Activated CD4-positive, alpha-beta T cell treated with anti-CD3 and anti-CD28 coated beads for 1 hour (primary cell): Measurements from ENCODE around the gene RAB20.
"Not testable (repeated sequence)": the region's sequence is repeated elsewhere in the genome, so short reads cannot be mapped to it uniquely, and the experiment has no call there.

ENCODE experiments used
- DNase-seq: peaks from one replicate; pipeline ENCODE4 v3.0.0-alpha.2; 2020

The RAB20 gene

GRCh38 chr13:110552767-110553166, 8.8 kb downstream of the RAB20 start:
- DNase-seq, result no peak

DNA sequence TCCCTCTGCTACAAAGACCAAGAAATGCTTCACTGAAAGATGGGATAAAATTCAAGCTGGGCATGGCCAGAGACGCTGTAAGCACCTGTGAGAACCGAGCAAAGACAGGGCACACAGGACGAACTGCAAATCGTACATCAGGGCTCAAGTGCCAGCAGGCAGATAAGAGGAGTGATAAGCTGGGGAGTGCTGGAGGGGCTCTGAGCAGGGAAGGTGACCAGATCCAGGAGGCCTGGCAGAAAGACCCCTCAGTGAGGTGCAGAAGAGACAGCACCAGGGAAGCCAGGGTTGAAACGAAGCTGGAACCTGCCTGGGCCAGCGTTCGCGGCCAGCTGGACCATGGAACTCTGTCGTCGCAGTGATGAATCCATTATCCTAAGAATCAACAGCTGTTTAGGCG, 10.2 kb downstream of the RAB20 start:
- no peak for DNase-seq

- DNase-seq, result no peak
Measured at GRCh38 chr13:110549795-110550160, 11.7 kb downstream of the RAB20 start.

DNA sequence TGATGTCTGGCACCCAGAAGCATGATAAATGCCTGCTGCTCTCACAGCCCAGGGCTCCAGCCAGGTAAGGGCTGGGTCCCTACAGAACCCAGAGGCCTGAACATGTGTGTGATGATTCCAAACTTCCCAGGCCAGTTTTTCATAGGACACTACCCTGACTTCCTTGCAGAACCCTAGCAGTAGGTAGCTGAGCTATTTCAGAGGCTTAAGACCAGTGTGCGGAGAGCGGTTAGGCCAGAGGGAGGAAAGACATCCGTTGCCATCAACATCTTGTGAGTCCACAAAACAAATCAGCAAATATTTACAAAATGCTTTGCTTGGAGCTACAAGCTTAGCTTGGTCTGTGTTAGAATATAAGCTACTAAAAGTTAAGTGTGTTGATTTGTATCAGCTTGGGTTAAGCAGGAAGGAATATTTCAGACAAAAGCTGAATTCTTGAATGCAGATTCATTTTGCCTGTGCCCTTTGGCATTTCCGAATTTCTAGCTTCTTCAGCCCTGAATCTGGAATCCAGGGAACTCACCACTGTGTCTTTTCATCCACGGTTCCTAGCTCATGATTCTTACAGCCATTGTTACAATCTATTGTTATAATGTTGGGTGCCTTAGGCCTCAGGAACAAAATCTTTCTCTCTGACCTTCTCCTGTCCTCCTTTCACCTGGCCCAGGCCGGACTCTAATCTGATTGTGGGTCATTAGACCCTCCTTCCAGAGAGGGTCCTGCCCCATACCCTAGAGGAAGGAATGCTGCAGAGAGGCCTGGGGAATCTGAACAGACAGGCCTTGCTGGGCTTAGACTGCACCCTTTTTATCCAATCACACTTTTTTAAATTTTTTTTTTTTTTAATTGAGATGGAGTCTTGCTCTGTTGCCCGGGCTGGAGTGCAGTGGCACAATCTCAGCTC, 12.4 kb downstream of the RAB20 start:
- DNase-seq, result no peak

- DNase-seq, result no peak
Measured at GRCh38 chr13:110546926-110547325, 14.6 kb downstream of the RAB20 start.

- DNase-seq, result no peak
Measured at GRCh38 chr13:110546378-110546777, 15.1 kb downstream of the RAB20 start.

DNA sequence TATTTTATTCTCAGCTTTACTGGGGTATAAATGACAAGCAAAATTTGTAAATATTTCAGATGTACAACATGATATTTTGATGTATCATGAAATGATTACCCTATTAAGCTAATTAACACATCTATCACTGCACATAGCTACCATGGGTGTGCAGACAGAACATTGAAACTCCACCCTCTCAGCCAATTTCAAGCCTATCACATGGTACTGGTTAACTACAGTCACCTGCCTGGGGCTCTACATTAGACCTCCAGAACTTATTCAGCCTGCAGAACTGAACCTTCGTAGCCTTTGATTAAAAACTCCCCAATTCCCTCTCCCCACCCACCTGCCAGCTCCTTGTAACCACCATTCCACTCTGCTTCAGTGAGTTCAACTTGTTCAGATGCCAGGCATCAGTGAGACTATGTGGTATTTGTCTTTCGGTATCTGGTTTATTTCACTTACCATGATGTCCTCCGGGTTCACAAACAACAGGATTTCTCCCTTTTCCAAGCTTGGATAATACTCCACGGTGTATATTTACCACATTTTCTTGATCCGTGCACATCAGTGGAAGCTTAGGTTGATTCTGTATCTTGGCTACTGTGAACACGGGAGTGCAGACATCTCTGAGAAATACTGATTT, 19.2 kb downstream of the RAB20 start:
- DNase-seq, result no peak

GRCh38 chr13:110541526-110541920, 20.0 kb downstream of the RAB20 start:
- DNase-seq, result no peak

GRCh38 chr13:110540871-110541525, 20.5 kb downstream of the RAB20 start:
- DNase-seq, result no peak

- DNase-seq, result no peak
Measured at GRCh38 chr13:110539894-110540293, 21.6 kb downstream of the RAB20 start.

DNA sequence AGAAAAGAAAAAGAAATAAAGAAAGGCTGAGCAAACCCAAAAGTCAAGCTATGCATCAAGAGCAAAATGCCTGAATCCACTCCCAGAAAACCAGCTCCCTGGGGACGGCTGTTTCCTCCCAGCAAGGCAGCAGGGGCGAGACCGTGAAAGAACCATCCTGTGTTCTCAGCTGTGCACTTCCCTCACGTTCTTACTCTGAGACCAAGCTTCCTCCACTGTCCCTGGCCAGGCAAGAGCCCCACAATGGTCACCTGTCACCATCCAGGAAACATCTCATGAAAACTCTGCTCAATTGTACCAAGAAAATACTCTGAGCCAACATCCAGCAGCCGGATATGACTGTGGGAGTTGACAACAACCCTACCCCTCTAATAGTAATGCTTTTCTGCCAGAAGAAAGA, 22.9 kb downstream of the RAB20 start:
- no peak for DNase-seq

- no peak for DNase-seq
Measured at GRCh38 chr13:110536006-110536693, 25.4 kb downstream of the RAB20 start.

DNA sequence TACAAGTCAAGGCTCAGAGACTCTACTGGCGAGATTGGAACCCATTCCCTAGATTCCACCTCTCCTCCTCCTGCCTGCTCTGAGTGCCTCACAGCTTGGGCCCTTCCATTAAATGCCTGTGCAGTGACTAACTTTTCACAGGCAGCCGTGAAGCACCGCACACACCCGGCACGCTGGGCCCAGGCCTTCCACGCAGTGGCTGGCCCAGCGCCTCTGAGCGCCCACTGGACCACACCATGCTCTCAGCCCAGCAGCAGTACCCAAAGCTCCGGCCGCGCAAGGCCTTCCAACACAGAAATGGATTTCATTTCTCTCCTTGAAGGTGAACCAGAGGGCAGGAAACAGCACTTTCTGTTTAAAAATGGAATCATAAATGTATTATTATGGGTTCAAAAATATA, 26.0 kb downstream of the RAB20 start:
- DNase-seq, result no peak

DNA sequence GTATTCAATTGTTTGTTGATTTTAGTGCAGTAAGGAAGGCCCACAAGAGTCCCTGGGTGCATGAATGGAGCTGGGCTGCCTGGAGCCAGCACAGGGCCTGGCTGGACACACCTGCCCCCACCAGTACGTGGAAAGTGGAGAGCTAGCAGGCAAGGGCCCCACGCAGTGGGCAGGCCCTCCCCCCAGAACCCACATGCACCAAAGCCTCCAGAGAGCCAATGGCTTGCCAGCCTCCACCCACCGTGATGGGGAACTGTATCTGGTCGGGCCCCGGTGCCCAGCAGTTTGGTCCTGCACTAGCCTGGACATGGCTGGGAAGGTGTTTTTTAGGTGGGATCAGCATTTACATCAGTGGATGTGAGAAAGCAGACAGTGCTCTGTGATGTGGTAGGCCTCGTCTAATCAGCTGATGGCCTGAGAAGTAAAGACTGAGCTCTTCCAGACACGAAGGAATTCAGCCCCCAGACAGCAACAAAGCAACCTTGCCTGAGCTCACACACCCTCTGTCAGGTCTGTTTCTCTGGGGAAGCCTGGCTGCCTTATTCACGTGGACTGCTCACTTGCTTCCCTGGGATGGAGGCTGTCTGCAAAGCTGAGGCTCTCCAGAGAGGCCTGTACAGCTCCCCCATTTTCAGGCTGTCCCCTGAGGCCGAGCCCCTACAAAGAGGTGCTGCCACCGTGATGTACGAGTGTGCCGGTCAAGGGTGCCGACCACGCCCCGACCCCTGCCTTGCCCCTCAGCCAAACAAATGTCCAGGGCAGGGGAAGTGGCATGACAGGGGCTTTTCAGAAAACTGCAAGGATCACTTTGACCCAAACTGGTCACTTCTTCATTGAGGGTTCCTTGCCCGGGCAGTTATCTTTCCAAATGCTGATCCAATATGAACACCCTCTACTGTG, 27.5 kb downstream of the RAB20 start:
- no peak for DNase-seq

- not testable (repeated sequence) for DNase-seq
Measured at GRCh38 chr13:110532258-110532657, 29.3 kb downstream of the RAB20 start.

DNA sequence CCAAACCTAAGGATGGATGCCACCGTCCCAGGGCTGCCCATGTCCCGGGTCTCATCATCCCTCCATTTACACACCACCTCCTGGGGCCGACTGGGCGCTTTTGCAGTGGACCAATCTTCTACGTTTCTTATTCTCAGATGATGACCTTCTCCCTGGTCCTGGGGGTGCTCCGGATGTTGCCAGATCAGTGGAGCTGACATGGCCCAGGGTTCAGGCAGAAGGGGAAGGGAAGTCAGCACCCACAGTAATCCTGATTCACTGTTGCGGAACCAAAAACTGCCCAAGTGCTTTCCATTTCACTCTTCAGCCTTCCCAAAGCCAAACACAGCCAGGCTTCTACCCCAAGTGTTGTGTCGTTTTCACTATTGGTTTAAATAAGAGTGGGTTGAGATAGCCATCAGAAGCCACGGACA, 29.8 kb downstream of the RAB20 start:
- DNase-seq, result no peak

DNA sequence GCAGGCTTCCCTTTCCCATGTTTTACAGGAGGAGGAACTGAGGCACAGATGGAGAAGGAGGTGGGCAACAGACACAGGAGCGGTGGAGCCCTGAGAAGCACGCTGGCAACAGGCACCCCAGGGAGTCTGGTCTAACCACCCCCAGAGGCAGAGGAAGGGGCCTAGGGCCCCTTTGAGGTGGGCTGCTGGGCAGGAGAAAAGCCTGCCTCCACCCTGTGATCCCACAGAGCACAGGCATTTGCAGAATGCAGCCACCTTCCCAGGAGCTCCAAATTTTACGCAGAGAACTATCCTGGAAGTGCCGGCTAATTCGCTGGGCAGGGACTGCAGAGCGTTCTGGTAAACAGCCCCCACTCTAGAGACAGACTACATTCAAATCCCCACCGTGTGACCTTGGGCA, 30.4 kb downstream of the RAB20 start:
- no peak for DNase-seq

GRCh38 chr13:110529522-110530311, 31.8 kb downstream of the RAB20 start:
- no peak for DNase-seq

DNA sequence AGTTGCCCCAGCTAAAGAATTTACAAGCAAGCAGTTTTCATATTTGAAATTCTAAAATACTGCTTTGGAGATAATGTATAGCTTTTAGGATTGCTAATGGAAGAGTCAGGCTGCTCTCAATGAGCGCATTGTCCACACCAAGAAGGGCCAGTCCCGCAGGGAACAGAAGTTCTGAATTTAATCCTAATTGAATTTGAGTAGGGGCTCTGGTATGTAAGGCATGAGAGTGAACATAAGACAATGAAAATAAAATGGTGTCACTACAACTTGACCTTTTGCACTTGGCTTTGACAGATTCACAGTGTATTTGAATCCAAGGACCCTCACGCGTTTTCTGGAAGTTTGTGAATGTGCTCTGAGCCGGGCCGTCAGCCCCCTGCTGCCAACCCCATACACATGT, 32.6 kb downstream of the RAB20 start:
- no peak for DNase-seq

GRCh38 chr13:110528371-110528770, 33.2 kb downstream of the RAB20 start:
- no peak for DNase-seq
